Endodermal cell (in vitro differentiated cells): Measurements from ENCODE around the gene CYP2W1. TPM values are rescaled to one million over a fixed set of nuclear protein-coding genes. Genes with fewer than 3 reads are reported as not detected.

Experiments used
- DNase-seq: peaks from one replicate; pipeline ENCODE4 v3.0.0-alpha.2; 2017
- H3K27ac ChIP-seq: 2 replicates; pipeline ENCODE4 v1.5.1; 2013; ENCODE audit warnings: mild to moderate bottlenecking, low read depth, low read length, moderate library complexity
- H3K27me3 ChIP-seq: 2 replicates; pipeline ENCODE4 v1.6.1; 2013; ENCODE audit warnings: mild to moderate bottlenecking, low read length, moderate library complexity; ENCODE audit not compliant: insufficient read depth, control insufficient read depth, poor library complexity, severe bottlenecking
- H3K36me3 ChIP-seq: 2 replicates; pipeline ENCODE4 v1.7.0; 2013; ENCODE audit warnings: mild to moderate bottlenecking, low read length, moderate library complexity; ENCODE audit not compliant: control insufficient read depth, insufficient read depth
- H3K4me1 ChIP-seq: one replicate; pipeline ENCODE4 v1.7.0; 2013; ENCODE audit warnings: low read length; ENCODE audit not compliant: control insufficient read depth, insufficient read depth
- H3K4me3 ChIP-seq: 2 replicates; pipeline ENCODE4 v1.5.1; 2013; ENCODE audit warnings: mild to moderate bottlenecking, low read length, moderate library complexity
- H3K9ac ChIP-seq: 2 replicates; pipeline ENCODE4 v1.6.1; 2013; ENCODE audit warnings: mild to moderate bottlenecking, low read length, moderate library complexity; ENCODE audit not compliant: poor library complexity, severe bottlenecking; ENCODE audit errors: extremely low read depth
- H3K9me3 ChIP-seq: 2 replicates; pipeline ENCODE4 v1.6.1; 2013; ENCODE audit warnings: mild to moderate bottlenecking, low read length, moderate library complexity; ENCODE audit not compliant: control insufficient read depth
- H3K27ac Mint-ChIP-seq: 2 replicates; pipeline ENCODE4 v1.8.0; 2020; ENCODE audit warnings: mixed read lengths
- H3K27me3 Mint-ChIP-seq: 2 replicates; pipeline ENCODE4 v1.8.0; 2021; ENCODE audit warnings: mild to moderate bottlenecking, mixed read lengths; ENCODE audit not compliant: insufficient read depth
- H3K36me3 Mint-ChIP-seq: 2 replicates; pipeline ENCODE4 v1.8.0; 2020; ENCODE audit warnings: low read depth, mixed read lengths
- H3K4me1 Mint-ChIP-seq: 2 replicates; pipeline ENCODE4 v1.8.0; 2020; ENCODE audit warnings: mixed read lengths
- H3K4me3 Mint-ChIP-seq: 2 replicates; pipeline ENCODE4 v1.8.0; 2020; ENCODE audit warnings: mild to moderate bottlenecking, moderate library complexity, mixed read lengths
- H3K9me3 Mint-ChIP-seq: 2 replicates; pipeline ENCODE4 v1.8.0; 2020; ENCODE audit warnings: mild to moderate bottlenecking, mixed read lengths
- WGBS, 2 experiments: methylation state at CpG; one replicate each; pipeline versions ENCODE4 v1.1.5 to v1.1.7; 2013; ENCODE audit warnings: missing lambda C conversion rate in 2 of 2, mixed read lengths in 1 of 2; ENCODE audit not compliant: insufficient coverage in 1 of 2, insufficient read length in 1 of 2; 5-methylcytosine and 5-hydroxymethylcytosine counted together
- total RNA-seq, 2 donors: library from RNA; stranded (reverse); fragmentation: NEBNext Ultra II Directional in 1 of 2; extraction: Animal tissue kit (Norgen Biotek cat#: 25700) in 1 of 2; gene quantifications; 2 replicates in 1 of 2; 3 replicates in 1 of 2; pipeline ENCODE4 v1.2.1, GENCODE V29; 2021
- TF ChIP-seq, protein P1 (sequence below): fragments of 200-600 bp; sonication (generic); conservative IDR thresholded peaks from 2 replicates; pipeline ENCODE4 v1.5.0; 2021; ENCODE audit warnings: antibody characterized with exemption, mild to moderate bottlenecking

The CYP2W1 gene
- total RNA-seq, 2 donors from 2014 or later = not detected

DNA sequence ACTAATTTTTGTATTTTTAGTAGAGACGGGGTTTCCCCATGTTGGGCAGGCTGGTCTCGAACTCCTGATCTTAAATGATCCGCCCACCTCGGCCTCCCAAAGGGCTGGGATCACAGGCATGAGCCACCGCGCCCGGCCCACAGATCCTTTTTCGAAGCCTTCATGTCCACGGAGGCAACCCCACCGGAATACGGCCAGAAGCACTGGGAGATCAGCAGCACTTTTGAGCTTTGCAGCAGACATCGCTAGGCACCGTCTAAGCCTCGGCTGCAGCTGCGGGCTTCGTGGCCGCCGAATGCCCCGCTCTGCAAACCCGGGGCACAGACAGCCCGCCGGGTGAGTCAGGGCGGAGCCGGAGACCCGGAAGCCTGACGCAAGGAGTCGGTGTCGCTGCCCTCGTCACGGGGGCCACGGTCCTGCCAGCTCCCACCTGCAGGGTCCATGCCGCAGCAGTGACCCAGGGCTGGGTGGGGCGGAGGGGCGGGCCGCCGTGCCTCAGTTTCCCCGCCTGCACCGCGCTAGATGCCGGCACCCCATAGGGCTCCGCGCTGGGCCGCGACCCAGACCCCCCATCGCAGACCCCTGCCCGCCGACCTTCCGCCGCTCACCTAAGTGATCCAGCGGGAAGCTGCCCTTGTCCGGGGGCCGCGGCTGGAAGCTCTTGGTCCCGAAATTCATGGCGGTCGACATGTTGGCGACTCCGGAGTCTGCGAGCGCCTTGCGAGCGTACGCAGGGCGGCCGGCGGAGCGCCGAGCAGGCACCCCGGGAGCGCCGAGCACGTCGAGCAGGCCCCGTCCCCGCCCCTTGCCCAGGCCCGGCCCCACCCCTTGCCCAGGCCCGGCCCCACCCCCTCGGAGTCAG, 7.9 kb upstream of the CYP2W1 start, which contains the start of gene COX19:
COX19 (minus strand) TSS at position 730 of the 862 bp plus-strand sequence; CDS start at position 690, 40 bp downstream.
- Histone ChIP-seq H3K36me3 (peaks cover 26% of the 10 kb centered on the region), H3K9me3 (no peaks in the 10 kb centered on the region), H3K4me3 (peak within 1 kb of the TSS; percentile 89), H3K4me1 (peaks cover 4% of the 10 kb centered on the region), H3K27ac (peak within 1 kb of the TSS; percentile 80), H3K9ac (peak within 1 kb of the TSS; percentile 80), H3K27me3 (no peaks in the 10 kb centered on the region)
- TF ChIP-seq, protein P1, sequence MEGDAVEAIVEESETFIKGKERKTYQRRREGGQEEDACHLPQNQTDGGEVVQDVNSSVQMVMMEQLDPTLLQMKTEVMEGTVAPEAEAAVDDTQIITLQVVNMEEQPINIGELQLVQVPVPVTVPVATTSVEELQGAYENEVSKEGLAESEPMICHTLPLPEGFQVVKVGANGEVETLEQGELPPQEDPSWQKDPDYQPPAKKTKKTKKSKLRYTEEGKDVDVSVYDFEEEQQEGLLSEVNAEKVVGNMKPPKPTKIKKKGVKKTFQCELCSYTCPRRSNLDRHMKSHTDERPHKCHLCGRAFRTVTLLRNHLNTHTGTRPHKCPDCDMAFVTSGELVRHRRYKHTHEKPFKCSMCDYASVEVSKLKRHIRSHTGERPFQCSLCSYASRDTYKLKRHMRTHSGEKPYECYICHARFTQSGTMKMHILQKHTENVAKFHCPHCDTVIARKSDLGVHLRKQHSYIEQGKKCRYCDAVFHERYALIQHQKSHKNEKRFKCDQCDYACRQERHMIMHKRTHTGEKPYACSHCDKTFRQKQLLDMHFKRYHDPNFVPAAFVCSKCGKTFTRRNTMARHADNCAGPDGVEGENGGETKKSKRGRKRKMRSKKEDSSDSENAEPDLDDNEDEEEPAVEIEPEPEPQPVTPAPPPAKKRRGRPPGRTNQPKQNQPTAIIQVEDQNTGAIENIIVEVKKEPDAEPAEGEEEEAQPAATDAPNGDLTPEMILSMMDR = no peak
- peaks cover 17% of the 10 kb centered on the region for H3K36me3 Mint-ChIP-seq
- peak within 1 kb of the TSS; percentile 83 for H3K27ac Mint-ChIP-seq
- peak; percentile 97 for DNase-seq
- peak within 1 kb of the TSS; percentile 86 for H3K4me3 Mint-ChIP-seq
- H3K27me3 Mint-ChIP-seq = no peaks in the 10 kb centered on the region
- WGBS, 2 experiments = 0 to 1% methylated on average over 50 to 78 of the region's 78 CpGs
- peaks cover 19% of the 10 kb centered on the region for H3K4me1 Mint-ChIP-seq
- no peaks in the 10 kb centered on the region for H3K9me3 Mint-ChIP-seq

DNA sequence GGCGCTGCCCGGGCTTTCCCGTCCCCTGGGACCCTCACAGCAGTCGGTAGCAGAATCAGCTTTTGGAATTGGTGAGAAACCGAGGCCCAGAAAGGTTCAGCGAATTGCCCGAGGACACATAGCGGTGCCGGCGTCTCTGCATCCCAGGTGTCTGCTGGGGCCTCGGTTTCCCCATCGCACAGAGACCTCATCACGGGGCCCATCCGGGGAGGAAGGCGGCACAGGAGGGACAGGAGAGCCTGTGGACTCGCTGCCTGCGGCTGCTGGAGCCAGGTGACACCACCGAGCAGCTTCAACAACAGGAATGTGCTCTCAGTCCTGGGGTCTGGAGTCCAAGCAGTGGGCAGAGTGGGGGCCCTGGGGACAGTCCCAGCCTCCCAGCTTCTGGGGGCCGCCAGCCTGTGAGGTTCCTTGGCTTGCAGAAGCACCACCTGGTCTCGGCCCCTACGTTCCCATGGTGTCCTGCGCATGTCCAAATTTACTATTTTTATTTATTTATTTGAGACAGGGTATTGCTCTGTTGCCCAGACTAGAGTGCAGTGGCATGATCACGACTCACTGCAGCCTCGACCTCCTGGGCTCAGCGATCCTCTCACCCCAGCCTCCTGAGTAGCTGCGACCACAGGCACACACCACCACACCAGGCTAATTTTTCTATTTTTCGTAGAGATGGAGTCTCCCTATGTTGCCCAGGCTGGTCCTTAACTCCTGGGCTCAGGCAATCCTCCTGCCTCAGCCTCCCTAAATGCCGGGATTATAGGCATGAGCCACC, 7.1 kb upstream of the CYP2W1 start:
- TF ChIP-seq, protein P1 = no peak
- no peak for DNase-seq
- no peaks in the 10 kb centered on the region for H3K27me3 ChIP-seq
- H3K4me3 Mint-ChIP-seq = peak overlapping the region; percentile 86
- no peak overlapping the region for H3K9ac ChIP-seq
- 61 to 70% methylated on average over 19 to 28 of the region's 28 CpGs for WGBS, 2 experiments
- peaks cover 14% of the 10 kb centered on the region for H3K36me3 Mint-ChIP-seq
- no peaks in the 10 kb centered on the region for H3K9me3 Mint-ChIP-seq
- no peak overlapping the region for H3K27ac Mint-ChIP-seq
- no peaks in the 10 kb centered on the region for H3K9me3 ChIP-seq
- peaks cover 18% of the 10 kb centered on the region for H3K4me1 Mint-ChIP-seq
- no peaks in the 10 kb centered on the region for H3K27me3 Mint-ChIP-seq
- H3K4me3 ChIP-seq = peak overlapping the region; percentile 70
- H3K36me3 ChIP-seq = peaks cover 23% of the 10 kb centered on the region
- H3K27ac ChIP-seq = no peak overlapping the region
- peaks cover 4% of the 10 kb centered on the region for H3K4me1 ChIP-seq

DNA sequence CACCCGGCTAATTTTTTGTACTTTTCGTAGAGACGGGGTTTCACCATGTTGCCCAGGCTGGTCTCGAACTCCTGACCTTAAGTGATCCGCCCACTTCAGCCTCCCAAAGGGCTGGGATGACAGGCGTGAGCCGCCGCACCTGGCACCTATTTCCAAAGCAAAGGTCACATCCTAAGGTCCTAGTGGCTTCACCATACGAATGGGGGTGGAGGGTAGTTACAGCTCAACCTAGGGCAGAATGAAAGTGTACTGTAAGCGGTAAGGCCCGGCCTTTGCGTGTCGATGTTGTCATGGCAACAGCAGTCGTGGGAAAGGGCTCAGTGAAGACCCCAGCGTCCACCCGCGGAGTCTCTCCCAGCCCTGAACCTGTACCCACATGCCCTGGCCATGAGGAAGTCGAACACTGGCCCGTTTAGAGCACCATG, 6.1 kb upstream of the CYP2W1 start:
- no peaks in the 10 kb centered on the region for H3K27me3 Mint-ChIP-seq
- 91 to 92% methylated on average over 19 of the region's 19 CpGs for WGBS, 2 experiments
- no peaks in the 10 kb centered on the region for H3K27me3 ChIP-seq
- peaks cover 15% of the 10 kb centered on the region for H3K4me1 Mint-ChIP-seq
- H3K9me3 ChIP-seq = no peaks in the 10 kb centered on the region
- peaks cover 16% of the 10 kb centered on the region for H3K36me3 ChIP-seq
- peak overlapping the region; percentile 19 for H3K27ac Mint-ChIP-seq
- peak overlapping the region; percentile 93 for H3K27ac ChIP-seq
- H3K9ac ChIP-seq = no peak overlapping the region
- TF ChIP-seq, protein P1 = no peak
- H3K4me3 ChIP-seq = no peak overlapping the region
- H3K36me3 Mint-ChIP-seq = peaks cover 8% of the 10 kb centered on the region
- no peak for DNase-seq
- H3K4me1 ChIP-seq = peaks cover 4% of the 10 kb centered on the region
- H3K9me3 Mint-ChIP-seq = no peaks in the 10 kb centered on the region
- no peak overlapping the region for H3K4me3 Mint-ChIP-seq
